Measurements from ENCODE around the gene LILRA1. TPM values are rescaled to one million over a fixed set of nuclear protein-coding genes. Genes with fewer than 3 reads are reported as not detected.
"Not testable (repeated sequence)": the region's sequence is repeated elsewhere in the genome, so short reads cannot be mapped to it uniquely, and the experiment has no call there.

The LILRA1 gene
- total RNA-seq, 1 donor from 2014 or later = 0.51 TPM

DNA sequence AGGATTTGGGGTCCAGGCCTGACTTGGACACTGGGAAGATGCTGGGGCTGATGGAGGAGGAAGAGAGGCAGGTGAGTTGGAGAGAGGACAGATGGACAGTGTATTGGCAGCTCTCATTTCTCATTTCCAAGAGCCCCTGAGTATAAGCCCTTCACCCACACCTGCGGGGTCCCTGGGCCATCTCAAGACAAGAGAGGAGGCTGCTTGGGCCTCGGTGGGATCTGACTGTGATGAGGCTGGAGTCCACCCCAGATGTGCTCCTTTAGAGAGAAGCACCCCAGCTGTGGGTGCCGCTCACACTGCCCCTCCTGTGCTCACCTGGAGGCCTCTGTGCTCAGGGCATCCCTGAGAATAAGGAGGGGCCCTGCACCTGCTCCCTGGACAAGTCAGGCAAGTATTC is 16.1 kb upstream of the LILRA1 start:
- DNase-seq = no peak

DNA sequence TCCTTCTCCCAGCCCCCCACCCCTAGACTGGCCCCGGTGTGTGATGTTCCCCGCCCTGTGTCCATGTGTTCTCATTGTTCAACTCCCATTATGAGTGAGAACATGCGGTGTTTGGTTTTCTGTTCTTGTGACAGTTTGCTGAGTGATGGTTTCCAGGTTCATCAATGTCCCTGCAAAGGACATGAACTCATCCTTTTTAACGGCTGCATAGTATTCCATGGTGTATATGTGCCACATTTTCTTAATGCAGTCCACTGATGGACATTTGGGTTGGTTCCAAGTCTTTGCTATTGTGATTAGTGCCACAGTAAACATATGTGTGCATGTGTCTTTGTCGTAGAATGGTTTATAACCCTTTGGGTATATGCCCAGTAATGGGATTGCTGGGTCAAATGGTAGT is 15.2 kb upstream of the LILRA1 start:
- not testable (repeated sequence) for DNase-seq

DNA sequence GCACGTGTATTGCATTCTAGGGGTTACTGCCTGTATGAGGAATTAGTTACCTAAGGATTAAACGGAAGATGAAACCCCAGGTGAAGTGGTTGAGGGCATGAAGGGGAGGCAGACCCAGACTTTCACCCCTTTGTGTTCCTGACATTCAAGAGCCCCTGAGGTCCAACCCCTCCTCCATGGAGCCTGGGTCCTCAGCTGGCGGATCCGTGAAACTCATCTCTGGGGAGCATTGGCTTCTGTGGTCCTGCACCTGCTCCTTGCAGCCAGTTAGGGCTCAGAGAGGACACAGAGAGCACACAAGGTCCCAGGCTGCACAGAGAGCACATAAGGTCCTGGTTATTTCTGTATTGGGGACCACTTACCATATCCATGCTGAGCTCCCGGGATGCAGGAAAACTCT is 7.0 kb upstream of the LILRA1 start:
- no peak for DNase-seq

DNA sequence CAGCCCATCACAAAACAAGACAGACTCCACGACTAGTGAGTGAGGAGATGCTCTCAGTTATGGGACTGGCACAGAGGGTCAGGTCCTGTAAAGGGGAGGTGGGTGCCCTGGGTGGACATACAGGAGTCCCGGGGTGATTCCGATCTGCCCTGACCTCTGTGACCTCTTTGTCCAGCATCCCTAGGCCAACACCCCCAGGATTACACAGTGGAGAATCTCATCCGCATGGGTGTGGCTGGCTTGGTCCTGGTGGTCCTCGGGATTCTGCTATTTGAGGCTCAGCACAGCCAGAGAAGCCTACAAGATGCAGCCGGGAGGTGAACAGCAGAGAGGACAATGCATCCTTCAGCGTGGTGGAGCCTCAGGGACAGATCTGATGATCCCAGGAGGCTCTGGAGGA is 6.4 kb upstream of the LILRA1 start:
- DNase-seq = no peak

DNA sequence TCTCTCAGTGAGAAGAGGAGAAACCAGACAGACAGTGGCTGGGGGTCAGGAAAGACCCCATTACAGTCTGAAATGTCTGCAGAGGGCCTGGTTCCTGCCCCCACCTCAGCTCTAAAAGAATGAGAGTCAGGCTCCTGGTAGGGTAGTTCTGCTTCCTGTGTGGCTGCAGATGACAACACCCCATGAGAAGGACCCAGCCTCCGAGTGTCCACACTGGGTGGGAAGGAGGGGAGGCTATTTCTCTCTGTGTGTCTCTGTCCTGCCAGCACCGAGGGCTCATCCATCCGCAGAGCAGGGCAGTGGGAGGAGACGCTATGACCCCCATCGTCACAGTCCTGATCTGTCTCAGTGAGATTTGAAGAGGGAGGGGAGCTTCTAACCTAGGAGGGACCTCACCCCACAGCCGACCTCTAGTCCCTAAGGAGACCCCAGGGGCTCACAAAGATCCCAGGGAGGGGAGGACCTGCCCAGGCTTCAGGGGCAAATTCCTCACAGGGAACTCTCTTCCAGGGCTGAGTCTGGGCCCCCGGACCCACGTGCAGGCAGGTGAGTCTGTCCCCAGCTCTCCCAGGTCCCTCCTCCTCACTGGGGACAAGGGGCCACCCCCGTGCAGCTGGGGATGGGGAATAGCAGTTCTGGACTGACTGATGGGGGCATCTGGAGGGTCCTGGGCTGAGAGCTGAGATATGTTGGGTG is 647 bp downstream of the LILRA1 start:
- DNase-seq = not testable (repeated sequence)

DNA sequence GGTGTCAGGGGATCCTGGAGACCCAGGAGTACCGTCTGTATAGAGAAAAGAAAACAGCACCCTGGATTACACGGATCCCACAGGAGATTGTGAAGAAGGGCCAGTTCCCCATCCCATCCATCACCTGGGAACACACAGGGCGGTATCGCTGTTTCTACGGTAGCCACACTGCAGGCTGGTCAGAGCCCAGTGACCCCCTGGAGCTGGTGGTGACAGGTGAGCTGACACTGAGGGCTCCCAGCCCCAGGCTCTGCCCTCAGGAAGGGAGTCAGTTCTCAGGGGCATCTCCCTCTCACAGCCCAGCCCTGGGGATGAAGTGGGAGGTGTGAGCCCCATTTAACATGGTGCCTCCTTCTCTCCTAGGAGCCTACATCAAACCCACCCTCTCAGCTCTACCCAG is 1.3 kb downstream of the LILRA1 start:
- DNase-seq = no peak

DNA sequence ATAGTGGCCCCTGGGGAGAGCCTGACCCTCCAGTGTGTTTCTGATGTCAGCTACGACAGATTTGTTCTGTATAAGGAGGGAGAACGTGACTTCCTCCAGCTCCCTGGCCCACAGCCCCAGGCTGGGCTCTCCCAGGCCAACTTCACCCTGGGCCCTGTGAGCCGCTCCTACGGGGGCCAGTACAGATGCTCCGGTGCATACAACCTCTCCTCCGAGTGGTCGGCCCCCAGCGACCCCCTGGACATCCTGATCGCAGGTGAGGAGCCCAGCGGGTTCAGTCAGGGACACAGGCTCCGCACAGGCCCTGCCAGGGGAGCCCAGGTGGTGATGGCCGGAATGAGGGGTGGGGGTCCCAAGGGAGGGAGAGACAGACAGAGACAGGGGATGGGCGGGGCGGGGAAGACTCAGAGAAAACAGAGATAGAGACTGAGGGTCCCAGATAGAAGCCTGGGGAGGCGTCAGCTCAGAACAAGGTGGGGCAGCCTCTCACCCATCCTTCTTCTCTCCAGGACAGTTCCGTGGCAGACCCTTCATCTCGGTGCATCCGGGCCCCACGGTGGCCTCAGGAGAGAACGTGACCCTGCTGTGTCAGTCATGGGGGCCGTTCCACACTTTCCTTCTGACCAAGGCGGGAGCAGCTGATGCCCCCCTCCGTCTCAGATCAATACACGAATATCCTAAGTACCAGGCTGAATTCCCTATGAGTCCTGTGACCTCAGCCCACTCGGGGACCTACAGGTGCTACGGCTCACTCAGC is 2.4 kb downstream of the LILRA1 start:
- DNase-seq = not testable (repeated sequence)

DNA sequence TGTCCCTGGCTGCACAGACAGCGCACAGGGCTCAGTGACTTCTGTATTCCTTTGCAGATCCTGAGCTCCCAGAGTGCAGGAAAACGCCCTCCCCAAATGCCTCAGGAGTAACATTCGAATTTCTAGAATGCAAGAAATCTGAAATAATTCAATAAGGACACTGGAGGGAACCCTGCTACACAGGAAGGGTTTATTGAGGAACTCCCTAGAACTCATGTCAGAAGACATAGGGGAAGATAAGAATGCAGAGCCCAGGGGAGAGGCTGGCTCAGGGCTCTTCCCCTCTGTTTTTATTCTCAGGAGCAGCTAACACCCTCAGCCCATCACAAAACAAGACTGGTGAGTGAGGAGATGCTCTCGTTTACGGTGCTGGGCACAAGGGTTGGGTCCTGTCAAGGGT is 6.8 kb downstream of the LILRA1 start:
- DNase-seq = no peak

DNA sequence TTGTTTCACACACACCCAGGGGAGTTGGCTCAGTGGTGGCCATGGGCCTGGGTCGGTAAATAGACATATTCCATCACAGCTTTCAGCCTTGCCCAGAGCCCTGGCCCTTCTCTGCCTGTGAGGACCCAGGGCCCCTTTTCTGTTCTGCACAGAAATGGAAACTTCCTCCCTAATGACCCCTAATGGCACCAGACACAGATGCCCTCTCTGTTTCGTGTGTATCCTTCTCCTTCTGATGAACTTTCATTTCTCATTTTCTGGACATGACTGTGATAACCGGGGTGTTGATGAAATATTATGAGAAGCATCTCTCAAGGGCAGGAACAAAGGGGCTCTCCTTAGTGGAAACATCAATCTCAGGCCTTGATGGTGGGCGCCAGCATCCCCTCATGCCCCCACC is 12.8 kb downstream of the LILRA1 start:
- DNase-seq = no peak

DNA sequence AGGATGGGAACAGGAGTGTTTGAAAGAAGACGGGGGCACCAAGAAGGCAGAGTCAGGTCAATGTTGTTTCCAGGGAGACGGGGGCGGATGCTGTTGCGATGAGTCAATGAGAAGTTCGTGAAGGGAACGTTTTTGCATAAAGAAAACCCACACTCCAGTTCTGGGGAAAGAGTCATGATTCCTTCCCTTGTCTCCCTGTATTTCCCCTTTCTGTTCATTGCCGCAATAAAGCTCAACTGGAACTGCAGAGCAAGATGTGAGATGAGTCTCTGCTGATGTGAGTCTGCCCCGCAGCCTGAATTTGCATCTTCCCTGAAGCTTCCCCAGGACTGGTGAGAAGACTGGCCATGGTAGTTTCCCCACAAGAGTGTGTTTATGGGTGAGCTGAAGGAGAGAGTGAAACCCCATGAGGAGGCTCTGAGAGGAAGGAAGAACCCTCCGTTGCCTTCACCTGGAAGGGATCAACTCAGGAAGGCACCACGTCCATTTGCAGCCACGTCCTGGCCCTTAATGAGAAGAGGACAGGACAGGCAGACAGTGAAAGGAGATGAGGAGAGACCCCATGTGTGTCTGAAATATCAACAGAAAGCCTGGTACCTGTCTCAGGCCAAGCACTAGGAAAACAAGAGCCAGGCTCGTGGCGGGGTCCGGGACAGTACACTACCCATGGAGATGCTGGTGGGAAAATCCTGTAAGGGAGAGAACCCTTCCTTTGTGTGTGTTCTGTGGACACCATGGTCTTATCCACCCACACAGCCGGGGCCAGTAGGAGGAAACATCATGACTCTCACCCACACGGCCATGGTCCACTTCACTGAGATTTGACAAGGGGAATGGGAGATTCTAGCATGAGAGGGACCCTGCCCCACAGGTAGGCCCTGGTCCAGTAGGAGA is 13.7 kb downstream of the LILRA1 start:
- DNase-seq = no peak

DNA sequence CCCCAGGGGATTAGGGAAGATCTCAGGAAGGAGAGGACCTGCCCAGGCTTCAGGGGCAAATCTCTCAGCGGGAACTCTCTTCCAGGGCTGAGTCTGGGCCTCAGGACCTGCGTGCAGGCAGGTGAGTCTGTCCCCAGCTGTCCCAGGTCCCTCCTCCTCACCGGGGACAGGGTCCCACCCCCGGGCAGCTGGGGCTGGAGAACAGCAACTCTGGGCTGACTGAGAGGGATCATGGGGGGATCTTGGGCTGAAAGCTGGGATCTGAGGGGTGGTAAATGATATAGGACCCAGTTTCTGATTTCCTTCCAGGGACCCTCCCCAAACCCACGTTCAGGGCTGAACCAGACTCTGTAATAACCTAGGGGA is 14.3 kb downstream of the LILRA1 start:
- no peak for DNase-seq

DNA sequence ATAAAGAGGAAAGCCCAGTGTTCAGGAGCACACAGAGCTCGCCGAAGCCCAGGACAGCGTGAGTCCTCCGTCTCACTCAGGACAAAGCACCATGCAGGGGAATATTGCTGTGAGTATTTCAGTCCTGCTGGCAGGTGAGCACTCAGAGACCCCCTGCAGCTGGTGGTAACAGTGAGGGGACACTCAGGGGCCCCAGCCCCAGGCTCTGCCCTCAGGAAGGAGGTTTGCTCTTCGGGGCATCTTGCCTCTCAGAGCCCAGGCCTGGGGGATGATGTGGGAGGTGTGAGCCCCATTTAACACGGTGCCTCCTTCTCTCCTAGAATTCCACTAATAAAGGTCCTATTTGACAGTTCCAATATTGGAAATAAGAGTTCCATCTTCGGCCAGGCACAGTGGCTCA is 14.8 kb downstream of the LILRA1 start:
- no peak for DNase-seq

DNA sequence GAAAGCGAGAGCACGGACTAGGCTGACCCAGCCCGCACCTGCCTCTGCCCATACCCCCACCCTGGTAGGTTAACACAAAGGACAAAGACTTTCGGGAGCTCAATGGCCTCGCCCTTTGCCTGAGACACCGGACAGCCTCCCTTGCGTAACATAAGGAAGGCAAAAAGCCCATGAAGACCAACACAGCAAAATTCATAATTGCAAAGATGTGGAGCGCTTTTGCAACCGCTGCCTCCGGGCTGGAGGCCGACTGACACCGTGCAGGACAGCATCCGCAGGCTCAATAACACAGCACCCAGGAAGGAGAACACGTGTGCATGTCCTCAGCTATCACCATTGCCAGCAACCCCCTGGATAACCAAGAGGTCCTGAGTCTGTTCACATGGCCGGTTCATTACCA is 15.4 kb downstream of the LILRA1 start:
- no peak for DNase-seq

DNA sequence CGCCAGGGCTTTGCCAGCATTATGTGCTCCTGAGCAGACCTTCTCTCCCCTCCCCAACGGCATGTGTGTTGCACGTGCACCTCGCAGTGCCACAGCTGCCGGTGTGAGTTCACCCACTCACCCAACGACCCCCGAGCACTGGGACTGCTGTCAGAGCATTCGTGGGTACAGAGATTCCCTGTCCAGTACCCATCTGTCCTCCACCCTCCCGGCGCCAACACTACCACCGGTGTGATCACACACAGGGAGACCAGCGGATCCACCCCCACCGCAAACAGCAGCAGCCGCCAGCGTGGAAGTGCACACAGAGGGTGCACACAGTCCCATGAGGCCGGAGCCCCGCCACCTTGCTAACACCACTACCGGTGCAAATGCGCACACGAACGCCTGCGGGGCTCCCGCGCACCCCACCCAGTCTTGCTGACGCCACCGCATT is 15.9 kb downstream of the LILRA1 start:
- no peak for DNase-seq

DNA sequence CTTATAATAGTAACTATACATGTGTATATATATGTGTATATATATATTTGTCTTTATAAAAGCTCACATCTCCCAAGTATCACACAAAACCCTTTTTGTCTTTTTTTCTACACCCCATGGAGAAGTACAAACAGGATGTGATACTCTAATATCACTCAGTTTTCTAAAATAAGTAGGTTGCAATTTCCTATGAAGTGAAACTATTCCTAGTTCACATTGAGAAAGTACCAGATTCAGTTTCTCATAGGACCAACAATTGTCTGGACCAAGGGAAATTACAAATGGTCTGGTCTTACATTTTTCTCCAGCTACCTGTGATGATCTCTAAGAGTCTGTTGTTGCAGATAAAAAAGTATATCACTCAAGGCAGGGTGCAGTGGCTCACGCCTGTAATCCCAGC is 19.0 kb downstream of the LILRA1 start:
- DNase-seq = no peak

DNA sequence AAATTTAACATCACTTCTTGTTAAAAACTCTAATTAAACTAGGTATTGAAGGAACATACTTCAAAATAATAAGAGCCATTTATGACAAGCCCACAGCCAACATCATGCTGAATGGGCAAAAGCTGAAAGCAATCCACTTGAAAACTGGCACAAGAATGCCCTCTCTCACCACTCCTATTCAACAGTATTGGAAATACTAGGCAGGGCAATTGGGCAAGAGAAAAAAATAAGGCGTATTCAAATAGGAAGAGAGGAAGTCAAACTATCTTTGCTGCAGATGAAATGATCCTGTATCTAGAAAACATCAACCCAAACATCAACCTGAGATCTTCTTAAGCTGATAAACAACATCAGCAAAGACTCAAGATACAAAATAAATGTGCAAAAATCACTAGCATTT is 21.3 kb downstream of the LILRA1 start:
- no peak for DNase-seq

DNA sequence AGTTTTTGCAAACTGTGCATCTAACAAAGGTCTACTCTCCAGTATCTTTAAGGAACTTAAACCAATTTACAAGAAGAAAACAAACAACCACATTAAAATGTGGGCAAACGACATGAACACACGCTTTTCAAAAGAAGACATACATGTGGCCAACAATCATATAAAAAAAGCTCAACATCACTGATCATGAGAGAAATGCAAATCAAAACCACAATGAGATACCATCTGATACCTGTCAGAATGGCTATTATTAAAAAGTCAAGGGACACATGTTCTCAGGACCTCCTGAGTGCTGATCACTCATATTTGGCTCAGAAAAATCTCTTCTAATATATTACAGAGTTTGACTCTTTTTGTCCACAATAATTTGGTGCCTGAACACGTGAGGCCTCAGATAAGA is 22.6 kb downstream of the LILRA1 start:
- DNase-seq = no peak

DNA sequence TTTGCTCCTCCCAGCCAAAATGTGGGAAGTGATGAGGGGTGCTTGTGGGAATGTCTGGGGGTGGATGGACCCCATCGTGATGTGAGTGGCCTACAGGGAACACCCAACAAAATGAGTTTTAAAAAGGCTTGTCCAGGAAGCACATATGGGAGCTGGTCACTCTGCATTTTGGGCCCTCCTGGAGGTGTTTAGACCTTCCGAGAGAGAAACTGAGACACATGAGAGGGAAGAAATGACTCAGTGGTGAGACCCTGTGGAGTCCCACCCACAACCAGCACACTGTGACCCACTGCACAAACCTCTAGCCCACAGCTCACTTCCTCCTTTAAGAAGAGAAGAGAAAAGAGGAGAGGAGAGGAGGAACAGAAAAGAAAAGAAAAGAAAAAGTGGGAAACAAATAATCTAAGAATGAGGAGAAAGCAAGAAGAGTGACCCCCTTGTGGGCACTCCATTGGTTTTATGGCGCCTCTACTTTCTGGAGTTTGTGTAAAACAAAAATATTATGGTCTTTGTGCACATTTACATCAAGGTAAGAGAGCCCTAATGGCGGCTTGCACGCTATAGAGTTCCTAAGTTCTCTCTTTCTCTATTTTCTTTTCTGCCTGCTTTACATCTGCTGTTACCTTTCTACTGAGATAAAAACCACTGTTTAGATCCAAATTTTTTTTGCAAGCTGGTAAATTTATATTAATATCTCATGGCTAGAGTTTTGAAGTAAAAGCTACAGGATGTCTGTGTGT is 23.6 kb downstream of the LILRA1 start:
- DNase-seq = no peak

DNA sequence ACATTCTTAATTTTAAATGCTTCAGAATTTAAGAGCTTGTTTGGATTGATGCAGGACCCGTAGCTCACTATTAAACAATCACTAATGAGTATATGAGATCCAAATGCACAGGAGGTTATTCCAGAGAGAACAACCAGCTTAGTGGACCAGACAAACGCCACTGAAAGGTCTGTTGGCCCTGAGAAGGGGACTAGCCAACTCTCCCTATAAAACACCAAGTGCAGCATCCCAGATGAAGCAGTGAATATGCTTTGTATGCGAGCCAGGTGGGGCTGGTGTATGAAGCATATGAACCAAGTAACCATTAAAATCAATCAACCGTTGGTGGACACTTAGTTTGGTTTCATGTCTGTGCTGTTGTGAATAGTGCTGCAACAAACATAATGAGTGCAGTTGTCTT is 27.0 kb downstream of the LILRA1 start:
- no peak for DNase-seq

DNA sequence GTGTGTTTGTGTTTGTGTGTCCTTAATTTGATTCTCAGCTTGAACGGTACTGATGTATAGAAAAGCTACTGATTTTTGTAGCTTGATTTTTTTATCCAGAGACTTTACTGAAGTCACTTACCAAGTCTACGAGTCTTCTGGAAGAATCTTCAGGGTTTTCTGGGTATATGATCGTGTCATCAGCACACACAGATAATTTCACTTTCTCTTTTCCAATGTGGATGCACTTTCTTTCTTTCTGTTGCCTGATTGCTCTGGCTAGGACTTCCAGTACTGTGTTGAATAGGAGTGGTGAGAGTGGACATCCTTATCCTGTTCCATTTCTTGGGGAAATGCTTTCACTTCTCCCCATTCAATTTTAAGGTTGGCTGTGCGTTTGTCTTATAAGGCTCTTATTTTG is 29.0 kb downstream of the LILRA1 start:
- no peak for DNase-seq

DNA sequence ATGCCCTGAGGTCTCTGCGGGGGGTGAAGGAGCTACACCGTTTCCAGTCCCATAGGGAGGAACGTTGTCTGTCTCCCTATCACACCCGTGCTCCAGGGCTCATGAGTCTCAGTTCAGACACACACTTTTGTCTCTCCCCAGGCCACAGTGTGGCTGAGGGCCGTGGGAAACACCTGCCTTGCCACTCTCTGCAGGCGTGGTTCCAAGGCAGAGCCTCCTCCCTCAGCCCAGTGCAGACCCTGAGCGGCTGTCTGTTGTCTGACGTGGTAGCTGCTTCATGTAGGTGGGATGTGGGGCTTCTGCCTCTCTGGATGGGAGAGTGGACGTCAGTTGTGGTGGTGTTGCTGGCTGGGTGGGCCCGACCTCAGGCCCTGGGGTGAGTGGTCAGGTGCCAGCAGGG is 30.8 kb downstream of the LILRA1 start:
- not testable (repeated sequence) for DNase-seq
